Endometrium (tissue), 2 donors: Measurements from ENCODE around the gene KASH5.
A peak's percentile ranks its signal among the peaks of the same experiment; 100 is the strongest.
"Not testable (repeated sequence)": the region's sequence is repeated elsewhere in the genome, so short reads cannot be mapped to it uniquely, and the experiment has no call there.

ENCODE experiments used
- FAIRE-seq: peaks from 2 replicates; lab custom pipeline; 2012; peaks lifted over from hg19 to GRCh38; lab: Jason Lieb, UNC
- donor health status: control.
- donor health status: control.

Gene KASH5

GRCh38 chr19:49436381-49437017 is 48.5 kb downstream of the KASH5 start:
- FAIRE-seq: no peak

- no peak for FAIRE-seq
Measured at GRCh38 chr19:49437231-49437630, 49.2 kb downstream of the KASH5 start.

GRCh38 chr19:49438261-49438660 is 50.2 kb downstream of the KASH5 start:
- FAIRE-seq: no peak

- no peak for FAIRE-seq
Measured at GRCh38 chr19:49439836-49440235, 51.8 kb downstream of the KASH5 start.

GRCh38 chr19:49440439-49441209 is 52.6 kb downstream of the KASH5 start:
- no peak for FAIRE-seq

- no peak for FAIRE-seq
Measured at GRCh38 chr19:49441210-49441959, 53.3 kb downstream of the KASH5 start, which contains the start of gene SLC17A7. SLC17A7 (minus strand) TSS chr19:49441527; CDS start chr19:49441379, 148 bp downstream.

- FAIRE-seq: no peak
Measured at GRCh38 chr19:49441960-49442350, 53.9 kb downstream of the KASH5 start.

- FAIRE-seq: no peak
Measured at GRCh38 chr19:49442354-49442753, 54.3 kb downstream of the KASH5 start.

- no peak for FAIRE-seq
Measured at GRCh38 chr19:49442771-49443365, 54.8 kb downstream of the KASH5 start.

- FAIRE-seq: peak; percentile 80
Measured at GRCh38 chr19:49443366-49444099, 55.5 kb downstream of the KASH5 start.

- FAIRE-seq: not testable (repeated sequence)
Measured at GRCh38 chr19:49444100-49444700, 56.2 kb downstream of the KASH5 start.

GRCh38 chr19:49445997-49446396 is 57.9 kb downstream of the KASH5 start:
- no peak for FAIRE-seq

GRCh38 chr19:49447485-49448431 is 59.7 kb downstream of the KASH5 start:
- no peak for FAIRE-seq

- FAIRE-seq: no peak
Measured at GRCh38 chr19:49448432-49448786, 60.4 kb downstream of the KASH5 start.

GRCh38 chr19:49450405-49450804 is 62.4 kb downstream of the KASH5 start:
- FAIRE-seq: no peak

GRCh38 chr19:49451430-49452181 is 63.6 kb downstream of the KASH5 start, which contains the start of gene PIH1D1:
PIH1D1 (minus strand) TSS chr19:49451814; CDS start chr19:49451574, 240 bp downstream.
- FAIRE-seq: peak; percentile 93

- FAIRE-seq: peak; percentile 62
Measured at GRCh38 chr19:49453013-49453756, 65.1 kb downstream of the KASH5 start, which contains the start of gene ALDH16A1. ALDH16A1 (plus strand) TSS chr19:49453225; CDS start chr19:49453332, 107 bp downstream.

GRCh38 chr19:49453757-49454240 is 65.8 kb downstream of the KASH5 start:
- no peak for FAIRE-seq
